GM21390 (cell line): ENCODE results near the gene AOAH.
A peak's percentile ranks its signal among the peaks of the same experiment; 100 is the strongest.

Source experiments
- ATAC-seq: cut with Tn5 transposase; IDR thresholded peaks from one replicate; pipeline ENCODE4 v1.9.1; 2021; ENCODE audit not compliant: unreplicated experiment

Gene AOAH, protein sequence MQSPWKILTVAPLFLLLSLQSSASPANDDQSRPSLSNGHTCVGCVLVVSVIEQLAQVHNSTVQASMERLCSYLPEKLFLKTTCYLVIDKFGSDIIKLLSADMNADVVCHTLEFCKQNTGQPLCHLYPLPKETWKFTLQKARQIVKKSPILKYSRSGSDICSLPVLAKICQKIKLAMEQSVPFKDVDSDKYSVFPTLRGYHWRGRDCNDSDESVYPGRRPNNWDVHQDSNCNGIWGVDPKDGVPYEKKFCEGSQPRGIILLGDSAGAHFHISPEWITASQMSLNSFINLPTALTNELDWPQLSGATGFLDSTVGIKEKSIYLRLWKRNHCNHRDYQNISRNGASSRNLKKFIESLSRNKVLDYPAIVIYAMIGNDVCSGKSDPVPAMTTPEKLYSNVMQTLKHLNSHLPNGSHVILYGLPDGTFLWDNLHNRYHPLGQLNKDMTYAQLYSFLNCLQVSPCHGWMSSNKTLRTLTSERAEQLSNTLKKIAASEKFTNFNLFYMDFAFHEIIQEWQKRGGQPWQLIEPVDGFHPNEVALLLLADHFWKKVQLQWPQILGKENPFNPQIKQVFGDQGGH

DNA sequence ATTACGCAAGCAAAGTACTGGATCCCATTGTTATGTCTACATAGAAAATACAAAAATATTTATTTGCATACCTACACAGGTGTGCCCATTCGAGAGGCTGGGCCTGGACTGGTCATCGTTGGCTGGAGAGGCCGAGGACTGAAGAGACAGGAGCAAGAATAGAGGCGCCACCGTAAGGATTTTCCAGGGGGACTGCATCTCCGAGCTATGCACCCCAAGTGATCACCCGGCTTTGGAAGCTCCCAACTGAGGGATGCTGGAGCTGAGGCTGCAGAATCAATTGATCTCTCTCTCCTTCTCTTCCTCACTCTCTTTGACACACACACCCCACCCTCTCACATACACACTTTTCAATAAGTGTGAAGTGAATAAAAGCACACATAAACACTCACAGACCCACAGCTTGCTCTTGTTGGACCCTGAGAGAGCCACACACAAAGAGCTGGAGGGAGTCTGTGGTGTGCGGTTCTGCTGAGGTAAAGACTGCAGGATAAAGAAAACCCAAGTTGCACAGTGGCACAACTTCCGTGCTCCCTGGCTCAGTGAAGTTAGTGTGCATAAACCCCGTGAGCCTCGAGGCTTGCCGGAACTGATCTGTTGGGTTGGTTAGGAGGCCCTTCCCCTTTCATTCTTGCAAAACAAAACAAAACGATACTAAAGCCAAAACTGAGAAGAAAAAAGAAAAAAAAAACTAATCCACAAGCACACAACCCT is at the start of gene AOAH:
Gene AOAH (minus strand): TSS at position 544 of the 714 bp plus-strand sequence. CDS start 346 bp downstream, at position 198.
- peak; percentile 86 for ATAC-seq

DNA sequence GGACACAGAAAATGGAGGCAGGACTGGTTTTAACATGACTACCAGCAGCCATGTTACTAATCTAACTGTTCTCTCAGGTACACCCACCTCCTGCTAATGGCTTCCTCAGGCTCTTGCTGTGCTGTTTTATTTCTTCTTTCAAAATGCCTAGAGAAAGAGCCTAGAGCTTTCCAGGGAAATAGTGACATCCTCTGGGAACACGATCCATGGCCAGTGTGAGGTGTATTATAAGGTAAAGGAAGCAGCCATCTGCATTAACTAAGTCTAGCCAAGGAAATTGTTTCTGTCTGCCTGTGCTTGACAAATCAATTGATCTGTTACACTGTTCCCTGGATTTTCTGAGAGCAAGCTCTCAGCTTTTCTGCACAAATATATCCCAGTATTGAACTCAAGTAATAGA is 42.2 kb upstream of the AOAH start:
- ATAC-seq, result no peak

DNA sequence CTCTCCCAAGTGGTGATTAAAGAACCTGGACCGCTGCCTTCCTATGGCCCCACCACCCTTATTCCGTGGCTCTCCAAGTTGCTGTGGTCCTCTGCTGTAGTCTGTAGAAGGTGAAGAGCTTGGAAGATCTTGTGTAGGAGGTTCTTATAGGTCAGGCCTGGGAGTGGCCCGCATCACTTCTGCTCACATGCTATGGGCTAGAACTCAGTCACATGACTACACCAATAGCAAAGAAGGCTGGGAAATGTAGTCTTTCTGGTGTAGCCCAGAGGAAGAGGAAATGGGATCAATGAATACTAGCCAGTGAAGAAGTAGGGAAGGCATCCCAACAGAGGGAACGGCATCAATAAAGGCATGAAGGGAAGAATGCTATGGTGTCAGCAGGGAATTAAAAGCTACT is 41.3 kb upstream of the AOAH start:
- ATAC-seq, result no peak

DNA sequence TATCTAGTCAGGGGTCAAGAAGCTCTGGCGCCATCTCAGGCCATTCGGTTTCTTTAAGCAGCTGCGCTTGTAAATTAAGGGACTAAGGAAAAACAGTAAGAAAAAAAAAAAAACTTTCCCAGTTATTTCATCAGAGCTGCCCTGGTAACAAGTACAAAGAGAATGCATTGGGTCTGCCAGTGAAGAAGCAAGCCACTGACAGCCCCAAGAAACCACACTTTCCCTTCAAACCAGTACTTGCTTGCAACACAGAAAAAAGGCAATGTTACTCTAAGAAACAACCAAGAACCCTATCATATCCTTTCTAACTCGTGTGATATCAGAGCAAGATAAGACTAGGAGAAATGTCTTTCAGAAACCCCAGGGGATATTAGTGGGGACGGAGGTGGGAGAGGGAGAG is 40.6 kb upstream of the AOAH start:
- ATAC-seq, result no peak

DNA sequence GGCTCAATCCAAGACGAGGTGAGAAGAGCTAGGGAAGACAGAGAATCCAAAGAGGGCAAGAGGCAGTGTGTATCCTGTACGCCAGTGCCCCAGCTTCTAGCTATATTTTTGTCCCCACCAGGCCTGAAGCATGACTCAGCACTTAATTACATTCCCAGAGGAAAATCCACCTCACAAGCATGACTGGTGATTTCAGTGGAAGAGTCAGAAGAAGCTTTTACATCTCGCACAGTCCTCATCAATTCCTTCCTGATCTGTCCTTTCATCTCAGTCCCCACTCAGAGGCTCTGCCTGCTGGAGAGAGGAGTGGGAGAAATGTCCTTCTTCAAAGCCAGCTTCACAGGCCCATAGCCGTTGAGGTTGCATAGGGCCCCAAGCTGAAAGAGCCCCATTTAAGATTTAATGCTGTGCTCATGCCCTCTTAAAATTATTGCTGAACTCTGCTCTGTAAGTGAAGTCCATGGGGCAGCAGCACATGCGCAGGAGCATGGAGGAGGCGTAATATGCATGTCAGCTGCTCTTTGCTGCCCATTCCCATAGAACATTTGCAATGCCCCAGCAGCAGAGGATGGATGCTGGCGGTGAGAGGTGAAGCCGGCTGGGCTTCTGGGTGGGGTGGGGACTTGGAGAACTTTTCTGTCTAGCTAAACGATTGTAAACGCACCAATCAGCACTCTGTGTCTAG is 39.0 kb upstream of the AOAH start:
- ATAC-seq, result no peak

DNA sequence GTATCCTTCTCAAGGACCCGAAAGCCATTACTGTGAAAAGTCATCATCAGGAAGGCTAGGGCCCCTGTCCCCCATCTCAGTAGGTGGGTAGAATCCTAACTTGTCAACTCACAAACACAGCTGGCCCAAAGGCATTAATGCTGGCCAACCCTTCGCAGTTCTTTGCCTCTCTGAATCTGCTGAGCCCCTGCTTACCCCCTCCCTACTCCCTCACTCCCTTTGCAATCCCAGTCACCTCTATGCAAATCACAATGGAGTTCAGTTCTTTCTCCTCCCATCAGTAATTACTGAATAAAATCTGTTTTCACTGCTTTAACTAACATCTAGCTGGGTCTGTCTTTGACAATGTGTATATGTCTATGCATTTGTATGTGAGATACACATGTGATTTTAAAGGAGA is 38.1 kb upstream of the AOAH start:
- ATAC-seq, result no peak

DNA sequence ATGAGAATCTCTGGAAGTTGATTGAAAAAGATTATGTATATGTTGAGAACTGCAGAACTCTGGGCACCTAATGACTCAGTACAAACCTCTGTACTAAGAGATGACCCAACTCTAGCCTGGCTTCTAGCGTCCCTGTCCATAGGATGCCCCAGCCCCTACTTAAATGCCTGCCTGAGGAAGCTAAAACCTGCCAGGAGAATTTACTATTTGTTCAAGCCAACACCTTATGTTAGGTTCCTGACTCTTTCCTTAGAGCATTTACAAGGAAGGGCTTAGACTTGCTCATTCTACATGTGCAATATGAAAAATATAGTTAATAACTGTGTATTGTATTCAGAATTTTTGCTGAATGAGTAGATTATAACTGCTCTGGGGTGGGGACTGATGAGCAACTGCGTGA is 37.5 kb upstream of the AOAH start:
- ATAC-seq, result no peak

DNA sequence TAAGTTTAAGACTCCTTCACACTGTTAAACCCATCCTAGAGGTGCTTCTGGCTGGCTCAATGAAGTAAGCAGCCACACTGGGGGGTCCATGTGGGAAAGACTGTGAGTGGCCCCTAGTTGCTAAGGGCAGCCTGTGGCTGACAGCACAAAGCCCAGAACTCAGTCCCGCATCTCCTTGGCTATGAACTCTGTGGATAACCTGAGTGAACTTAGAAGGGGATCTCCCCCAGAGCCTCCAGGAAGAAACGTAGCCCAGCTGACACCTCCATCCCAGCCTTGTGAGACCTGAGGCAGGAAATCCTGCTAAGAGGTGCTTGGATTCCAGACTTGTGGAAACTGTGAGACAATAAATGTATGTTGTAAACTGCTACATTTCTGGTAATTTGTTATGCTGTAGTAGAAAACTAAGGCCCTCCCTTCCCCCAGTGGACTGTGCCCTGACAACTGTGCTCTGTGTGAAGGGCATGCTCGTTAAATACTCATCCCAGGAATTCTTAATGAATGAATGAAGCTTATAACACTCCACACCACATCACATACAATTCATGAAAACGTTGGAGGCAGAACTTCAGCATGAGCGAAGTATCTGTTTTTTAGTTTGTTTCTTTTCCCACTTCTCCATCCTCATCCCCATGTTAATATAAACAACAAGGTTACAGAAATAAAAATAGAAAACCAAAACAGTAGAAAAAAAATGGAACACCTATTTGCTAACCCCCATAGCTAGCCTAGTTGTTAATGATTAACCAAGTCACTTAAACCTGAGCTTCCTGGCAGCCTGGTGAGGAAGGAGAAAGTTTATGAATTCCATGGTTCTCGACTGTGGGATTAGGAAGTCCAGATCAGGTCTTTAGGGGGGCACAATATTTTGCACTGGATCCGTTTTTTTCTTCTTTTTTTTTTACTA is 36.8 kb upstream of the AOAH start:
- ATAC-seq, result no peak

DNA sequence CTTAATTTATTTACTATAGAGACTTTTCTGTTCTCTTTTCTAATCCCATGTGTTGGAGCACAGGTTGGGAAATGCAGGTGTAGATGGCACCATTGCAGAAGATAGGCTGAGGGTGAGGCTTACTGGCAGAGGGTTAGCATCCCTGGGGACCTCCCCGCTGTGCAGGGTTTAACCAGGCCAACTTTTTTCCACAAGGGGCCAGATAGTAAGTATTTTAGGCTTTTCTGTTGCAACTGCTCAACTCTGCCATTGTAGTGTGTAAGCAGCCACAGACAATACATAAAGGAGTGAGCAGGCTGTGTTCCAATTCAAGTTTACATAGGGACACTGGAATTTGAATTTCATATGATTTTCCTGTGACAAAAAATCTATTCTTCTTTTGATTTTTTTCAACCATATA is 34.6 kb upstream of the AOAH start:
- no peak for ATAC-seq

DNA sequence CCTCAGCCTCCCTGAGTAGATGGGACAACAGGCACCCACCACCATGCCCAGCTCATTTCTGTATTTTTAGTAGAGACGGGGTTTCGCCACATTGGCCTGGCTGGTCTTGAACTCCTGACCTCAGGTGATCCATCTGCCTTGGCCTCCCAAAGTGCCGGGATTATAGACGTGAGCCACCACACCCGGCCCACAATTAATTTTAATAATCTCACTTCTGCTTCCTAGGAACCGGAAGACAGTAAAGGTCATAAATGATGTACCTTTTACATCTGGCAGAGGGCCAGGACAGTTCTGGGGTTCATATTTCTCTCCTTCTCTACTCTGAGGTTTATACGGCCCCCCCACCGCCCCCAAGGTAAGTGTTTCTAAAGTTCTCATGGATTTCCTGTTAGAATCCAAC is 31.2 kb upstream of the AOAH start:
- ATAC-seq, result no peak

DNA sequence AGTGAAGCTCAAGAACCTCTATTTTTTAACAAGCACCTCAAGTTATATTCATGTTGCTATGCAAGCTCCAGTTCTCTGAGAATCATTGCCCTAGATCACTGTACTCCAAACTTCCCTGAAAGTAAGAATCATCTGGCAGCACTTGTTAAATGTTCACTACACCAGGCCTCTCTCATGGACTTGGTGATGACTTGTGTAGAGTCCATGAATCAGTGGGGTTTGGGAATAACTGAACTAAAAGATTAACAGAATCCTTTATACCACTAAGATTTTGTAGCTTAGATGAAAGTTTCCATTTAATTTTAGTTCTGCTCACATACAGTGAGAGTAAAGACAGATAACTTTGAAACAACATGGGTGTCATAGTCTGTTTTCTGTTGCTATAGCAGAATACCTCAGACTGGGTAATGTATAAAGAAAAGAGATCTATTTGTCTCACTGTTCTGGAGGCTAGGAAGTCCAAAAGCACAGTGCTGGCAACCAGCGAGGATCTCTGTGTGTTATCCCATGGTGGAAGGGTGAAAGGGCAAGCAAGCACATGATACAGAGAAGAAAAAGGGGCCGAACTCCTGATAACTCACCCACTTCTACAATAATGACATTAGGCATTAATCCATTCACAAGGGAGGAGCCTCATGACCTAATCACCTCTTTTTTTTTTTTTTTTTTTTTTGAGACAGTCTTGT is 27.9 kb upstream of the AOAH start:
- ATAC-seq, result no peak

DNA sequence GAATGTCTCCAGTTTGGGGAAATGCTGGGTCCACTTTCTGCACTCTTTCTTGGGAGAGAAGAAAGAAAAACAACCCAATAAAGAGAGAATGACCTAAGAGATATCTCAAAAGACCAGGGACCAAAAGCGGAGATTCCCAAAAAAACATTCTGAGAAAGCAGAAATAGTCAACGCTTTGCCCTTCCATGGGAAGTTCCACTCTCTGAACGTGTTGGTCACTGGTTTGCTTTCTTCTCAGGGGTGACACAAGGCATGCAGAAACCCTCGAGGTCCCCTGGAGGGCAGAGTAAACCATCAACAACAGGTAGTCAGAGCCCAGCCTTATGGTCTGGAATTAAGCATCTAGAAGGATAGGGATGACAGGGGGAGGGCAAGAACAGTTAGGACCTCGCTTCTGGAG is 26.2 kb upstream of the AOAH start:
- no peak for ATAC-seq

DNA sequence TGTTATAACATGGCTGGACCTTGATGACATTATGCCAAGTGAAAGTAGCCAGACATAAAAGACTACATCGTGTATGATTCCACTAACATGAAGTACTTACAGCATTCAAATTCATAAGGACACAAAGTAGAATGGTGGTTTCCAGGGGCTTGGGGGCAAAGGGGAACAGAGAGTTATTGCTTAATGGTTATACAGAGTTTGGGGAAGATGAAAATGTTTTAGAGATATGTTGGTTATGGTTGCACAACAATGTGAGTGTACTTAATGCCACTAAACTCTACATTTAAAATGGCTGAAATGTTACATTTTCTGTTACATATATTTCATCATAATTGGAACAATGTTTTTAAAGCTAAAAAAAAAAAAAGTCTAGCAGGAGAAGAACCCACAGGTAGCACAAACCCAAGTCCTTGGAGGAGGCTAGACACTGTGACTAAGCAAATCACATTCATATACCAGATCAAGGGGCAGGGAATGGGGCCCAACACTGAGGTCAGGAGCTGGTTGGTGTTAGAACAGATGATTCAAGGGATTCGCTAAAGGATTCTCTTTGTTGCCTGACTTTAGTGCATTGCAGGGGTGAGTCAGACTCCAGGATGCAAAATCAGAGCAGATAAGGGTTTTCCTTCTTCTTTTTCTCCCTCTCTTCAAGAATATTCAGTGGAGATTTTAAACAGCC is 25.1 kb upstream of the AOAH start:
- no peak for ATAC-seq

DNA sequence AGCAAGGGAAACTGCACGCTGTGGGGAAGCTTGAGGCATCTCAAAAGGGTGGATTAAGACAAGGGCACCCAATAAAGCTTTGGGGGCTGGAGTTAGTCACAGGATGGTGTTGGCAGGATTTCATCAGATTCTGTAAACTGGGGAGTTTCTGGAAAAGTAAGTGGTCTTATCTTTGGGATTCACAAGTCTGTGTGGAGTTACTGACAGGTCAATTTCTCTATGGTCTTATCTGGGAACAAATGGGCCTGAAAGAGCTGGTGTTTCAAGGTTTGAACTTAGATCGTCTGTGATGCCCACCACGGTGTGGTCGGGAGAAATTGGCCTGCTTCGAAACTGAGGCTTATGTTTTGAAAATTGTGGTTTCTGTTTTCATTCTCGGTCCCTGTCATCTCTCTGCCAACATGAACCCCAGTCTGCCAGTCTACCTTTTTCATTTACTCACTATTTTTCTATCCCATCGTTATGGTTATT is 23.8 kb upstream of the AOAH start:
- ATAC-seq, result no peak

DNA sequence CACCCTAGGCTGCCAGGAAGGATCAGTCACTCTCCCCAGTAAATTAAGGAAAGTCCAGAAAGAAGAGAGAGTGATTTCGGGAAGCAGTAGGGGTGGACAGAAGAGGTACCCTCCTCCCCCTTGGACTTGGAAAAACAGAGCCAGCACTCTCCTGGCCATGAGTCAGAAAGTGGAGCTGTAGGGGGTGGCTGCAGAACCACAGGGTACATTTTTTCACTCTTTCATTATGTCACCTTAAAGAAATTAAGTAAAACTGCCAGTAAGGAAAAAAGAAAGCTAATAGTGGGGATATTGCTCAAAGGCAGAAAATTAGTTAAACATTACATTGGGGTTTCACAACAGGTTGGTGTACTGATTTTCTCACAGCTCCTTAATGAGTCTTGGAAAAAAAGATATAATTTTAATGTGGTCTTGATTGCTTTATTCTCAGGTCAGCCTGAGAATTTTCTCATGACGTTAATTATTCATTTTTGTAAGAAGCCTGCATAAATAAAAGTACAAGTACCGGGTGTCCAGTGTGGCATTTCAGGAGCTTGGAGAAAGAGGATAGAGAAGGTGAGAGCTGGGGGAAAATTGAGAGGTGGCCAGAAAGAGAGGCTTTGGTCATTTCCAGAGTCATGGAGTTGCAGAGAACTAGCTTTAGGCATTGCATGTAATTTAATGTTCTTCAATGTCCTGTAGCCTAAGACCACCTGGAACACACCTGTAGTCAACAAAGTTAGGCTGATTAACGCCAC is 23.2 kb upstream of the AOAH start:
- no peak for ATAC-seq

DNA sequence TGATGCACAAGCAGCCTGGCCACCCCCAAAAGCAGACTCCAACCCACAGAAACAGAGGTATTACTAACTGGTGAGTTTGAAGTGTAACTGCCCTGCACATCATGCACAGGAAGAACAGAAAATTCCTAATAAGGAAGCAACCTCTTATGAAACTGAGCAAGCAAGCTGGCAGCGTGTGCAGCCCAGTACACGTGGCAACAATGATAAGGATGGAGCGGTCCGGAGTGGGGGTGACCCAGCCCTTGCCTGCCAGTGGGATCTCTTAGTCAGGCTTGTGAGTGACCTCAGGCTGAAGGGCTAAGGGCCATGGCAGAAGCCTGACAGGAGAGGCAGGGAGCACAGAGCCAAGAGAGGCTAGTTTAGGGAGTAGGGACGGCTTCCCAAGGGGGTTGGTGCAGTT is 22.1 kb upstream of the AOAH start:
- ATAC-seq, result no peak

DNA sequence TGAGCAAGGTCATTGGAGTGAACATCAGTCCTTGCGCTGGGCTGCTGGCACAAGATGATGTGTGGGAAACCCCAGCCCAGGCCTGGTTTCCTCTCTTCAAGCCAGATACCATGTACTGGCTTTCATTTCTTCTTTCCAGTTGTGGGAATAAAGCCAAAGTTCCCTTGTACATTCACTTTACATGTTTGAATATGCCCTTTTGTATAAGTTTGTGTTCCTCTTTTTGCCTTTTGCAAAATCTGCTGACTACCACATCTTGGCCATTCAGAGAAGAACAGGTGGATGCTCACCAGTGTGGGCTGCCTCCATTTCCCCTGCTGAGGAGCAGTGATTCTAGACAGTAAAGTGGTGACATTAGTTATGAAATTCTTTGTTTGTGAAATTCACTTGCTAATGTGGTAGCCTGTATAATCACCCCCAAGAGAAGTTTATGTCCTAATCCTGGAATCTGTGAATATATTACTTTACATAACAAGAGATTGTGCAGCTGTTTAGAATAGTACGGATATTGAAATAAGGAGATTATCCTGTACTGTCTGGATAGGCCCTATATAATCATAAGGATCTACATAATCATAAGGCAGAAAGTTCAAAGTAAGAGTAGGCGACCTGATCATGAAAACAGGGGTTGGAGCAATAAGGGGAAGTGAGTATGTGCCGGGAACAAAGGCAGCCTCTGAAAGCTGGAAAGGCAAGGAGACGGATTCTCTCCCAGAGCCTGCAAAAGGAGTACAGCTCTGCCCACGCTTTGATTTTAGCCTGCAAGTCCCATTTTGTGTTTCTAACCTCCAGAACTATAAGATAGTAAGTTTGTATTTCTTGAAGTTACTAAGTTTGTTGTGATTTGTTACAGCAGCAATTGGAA is 18.8 kb upstream of the AOAH start:
- ATAC-seq, result peak; percentile 59

DNA sequence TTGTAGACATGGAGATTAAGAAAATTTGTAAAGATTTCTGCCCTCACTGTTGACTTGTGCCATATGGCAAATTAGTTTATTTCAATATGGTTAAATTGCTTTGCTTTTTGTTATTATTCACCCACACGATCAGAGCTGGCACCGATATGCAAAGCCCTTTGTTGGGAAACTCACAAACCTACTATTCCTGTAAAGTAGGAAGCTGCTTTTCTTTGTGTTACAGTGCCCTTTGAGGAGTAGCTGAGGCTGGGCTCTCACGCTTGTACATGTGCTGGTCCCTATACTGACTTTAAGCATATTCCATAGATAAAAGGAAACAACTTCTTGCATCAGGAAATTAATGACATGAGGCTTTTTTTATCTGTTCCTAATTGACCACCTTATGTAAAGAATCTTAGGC is 17.6 kb upstream of the AOAH start:
- no peak for ATAC-seq
